GM20000 (cell line): ENCODE measurements around the gene SLC35E2B.
A peak's percentile ranks its signal among the peaks of the same experiment; 100 is the strongest.

Experiments used
- DNase-seq: peaks from one replicate; pipeline ENCODE4 v3.0.0; 2012; ENCODE audit warnings: low spot score
- TF ChIP-seq, protein P1 (sequence below): IDR thresholded peaks from 2 replicates; pipeline ENCODE4 v1.5.1; 2012; ENCODE audit warnings: mild to moderate bottlenecking, control low read depth; ENCODE audit errors: extremely low read depth, missing control alignments

The SLC35E2B gene

DNA sequence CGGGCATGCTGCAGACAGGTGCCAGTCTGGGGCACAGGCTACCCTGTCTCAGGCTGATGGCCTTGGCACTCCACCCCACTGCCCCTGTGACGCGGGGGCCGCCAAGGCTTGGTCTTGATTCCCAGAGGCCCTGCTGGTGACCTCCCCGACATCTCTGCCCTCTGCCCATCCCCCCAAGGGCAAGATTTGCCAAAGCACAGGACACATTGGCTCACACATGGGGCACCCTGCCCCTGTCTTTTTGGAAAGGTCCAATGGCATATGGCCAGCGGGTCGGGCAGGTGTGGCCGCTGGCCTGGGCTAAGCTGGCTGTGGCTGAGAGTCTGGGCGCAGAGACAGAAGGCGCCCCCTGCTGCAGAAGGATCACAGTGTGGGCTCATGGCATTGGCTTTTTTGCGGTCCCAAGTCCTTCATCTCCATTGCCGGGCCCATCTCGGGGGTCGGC, 72.7 kb downstream of the SLC35E2B start:
- no peak for DNase-seq
- TF ChIP-seq, protein P1, sequence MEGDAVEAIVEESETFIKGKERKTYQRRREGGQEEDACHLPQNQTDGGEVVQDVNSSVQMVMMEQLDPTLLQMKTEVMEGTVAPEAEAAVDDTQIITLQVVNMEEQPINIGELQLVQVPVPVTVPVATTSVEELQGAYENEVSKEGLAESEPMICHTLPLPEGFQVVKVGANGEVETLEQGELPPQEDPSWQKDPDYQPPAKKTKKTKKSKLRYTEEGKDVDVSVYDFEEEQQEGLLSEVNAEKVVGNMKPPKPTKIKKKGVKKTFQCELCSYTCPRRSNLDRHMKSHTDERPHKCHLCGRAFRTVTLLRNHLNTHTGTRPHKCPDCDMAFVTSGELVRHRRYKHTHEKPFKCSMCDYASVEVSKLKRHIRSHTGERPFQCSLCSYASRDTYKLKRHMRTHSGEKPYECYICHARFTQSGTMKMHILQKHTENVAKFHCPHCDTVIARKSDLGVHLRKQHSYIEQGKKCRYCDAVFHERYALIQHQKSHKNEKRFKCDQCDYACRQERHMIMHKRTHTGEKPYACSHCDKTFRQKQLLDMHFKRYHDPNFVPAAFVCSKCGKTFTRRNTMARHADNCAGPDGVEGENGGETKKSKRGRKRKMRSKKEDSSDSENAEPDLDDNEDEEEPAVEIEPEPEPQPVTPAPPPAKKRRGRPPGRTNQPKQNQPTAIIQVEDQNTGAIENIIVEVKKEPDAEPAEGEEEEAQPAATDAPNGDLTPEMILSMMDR, result peak; percentile 7

DNA sequence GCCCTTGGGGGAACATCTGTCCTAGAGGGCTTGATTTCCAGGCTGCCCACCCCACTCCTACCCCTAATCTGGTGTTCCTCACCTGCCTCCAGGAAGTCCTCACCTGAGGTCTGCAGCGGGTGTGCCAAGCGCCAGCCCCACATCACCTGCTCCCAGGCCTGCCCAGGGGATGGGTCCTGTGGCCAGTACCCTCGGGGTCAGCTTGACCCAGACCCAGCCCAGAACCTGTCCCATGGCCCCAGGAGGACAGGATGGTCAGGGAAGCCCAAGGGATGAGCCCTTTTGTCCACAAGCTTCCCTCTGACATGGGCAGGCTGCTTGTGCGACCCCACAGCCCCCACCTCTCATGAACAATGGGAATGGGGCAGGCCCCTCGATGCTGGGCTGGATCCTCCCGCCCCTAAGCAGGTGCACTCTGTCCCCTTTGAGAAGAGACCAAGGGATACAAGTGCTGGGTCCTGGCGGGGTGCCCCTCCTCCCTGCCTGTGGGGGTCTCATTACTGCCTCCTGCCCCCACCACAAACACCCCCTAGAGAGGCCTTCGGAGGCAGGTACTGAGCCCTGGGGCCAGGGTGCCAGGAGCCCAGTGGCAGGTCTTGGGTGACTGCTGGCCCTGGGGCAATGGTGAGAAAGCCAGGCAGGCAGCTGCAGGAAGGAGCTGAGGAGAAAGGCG, 74.1 kb downstream of the SLC35E2B start:
- no peak for DNase-seq
- TF ChIP-seq, protein P1, result no peak

DNA sequence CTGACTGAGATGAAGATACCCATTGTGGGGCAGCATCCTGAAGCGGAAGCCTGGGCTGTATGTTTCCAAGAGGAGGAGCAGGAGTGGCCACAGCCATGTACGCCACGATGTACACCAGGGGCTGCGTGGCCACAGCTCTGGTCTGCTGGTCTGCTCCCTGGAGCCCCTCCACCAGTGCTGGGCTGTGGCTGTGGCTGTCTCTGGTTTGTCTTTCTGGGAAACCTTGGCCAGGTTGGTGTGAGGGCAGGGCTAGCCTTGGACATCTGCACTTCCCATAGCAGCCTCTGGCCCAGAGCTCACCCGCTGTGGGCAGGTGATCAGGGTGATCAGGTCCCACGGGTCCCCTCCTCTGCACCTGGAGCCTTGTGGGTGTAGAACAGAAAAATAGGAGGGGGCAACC, 74.7 kb downstream of the SLC35E2B start:
- TF ChIP-seq, protein P1, result no peak

DNA sequence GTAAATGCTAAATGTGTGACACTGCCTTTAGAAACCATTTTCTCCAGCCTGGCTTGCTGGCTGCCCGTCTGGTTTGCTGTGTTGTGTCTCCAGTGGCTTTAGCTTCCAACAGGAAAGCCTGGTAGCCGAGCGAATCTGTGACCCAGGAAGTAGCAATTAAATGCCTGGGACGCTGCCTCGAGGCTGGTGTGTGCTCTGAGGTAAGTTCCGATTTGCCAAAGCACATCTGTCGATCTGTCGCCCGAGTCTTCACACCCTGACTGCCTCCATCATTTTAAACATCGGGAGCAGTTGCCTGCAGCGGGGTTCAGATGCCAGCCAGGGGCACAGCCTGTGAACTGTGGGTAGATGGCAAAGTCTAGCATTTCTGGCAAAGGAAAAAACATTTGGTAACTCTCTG, 75.1 kb downstream of the SLC35E2B start:
- DNase-seq, result no peak
- TF ChIP-seq, protein P1, result no peak

More for the DNA sequence above, 74.7 kb downstream of the SLC35E2B start:
- DNase-seq, result no peak

DNA sequence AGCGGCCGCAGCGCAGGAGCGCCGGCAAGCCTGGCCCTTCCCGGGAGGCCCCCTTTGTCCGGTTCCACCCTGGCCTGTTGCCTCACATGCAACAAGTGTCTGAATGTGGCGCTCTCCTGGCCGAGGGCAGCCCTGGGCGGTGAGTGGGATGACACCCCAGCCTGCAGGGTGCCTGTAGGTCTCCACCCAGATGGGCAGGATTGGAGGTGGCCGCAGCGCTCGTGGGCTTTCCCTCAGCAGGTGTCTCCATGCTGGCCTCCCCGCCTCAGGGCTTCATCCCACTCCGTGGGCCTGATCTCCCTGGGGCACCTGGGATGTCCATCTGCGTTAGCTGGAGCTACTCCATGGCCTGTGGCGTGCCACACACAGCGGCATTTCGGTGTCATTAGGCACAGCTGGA, 75.8 kb downstream of the SLC35E2B start:
- TF ChIP-seq, protein P1, result no peak
- no peak for DNase-seq

DNA sequence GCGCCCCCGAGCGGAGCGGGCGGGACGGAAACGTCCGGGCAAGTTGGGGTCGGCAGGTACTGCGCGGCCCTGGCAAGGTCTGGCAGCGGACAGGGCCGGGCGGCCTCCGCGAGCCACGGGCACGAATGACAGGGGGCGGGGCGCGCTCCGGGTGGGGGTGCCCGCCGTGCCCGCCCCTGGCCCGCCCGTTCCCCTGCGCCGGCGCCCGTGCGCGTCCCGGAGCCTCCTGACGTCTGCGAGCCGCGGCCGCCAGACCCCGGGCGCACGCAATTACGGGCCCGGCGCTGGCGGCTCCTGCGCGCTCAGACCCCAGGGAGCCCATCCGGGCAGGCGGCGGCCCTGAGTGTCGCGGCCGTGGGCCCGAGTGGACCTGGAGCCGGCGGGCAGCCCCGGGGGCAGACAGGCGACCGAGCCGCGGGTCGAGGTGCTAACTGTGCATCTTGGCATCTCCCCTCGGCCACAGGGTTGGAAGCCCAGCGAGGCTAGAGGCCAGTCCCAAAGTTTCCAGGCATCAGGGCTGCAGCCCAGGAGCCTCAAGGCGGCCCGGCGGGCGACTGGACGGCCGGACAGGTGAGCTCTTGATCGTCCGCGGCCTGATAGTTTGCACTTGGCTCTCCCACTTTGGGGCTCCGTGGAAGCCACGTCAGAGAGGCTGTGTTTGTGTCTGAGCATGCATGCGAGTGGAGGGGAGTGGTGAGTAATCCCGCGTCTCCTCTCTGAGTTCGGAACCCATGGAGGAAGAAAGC, 76.4 kb downstream of the SLC35E2B start:
- TF ChIP-seq, protein P1, result no peak
- DNase-seq, result peak; percentile 84

DNA sequence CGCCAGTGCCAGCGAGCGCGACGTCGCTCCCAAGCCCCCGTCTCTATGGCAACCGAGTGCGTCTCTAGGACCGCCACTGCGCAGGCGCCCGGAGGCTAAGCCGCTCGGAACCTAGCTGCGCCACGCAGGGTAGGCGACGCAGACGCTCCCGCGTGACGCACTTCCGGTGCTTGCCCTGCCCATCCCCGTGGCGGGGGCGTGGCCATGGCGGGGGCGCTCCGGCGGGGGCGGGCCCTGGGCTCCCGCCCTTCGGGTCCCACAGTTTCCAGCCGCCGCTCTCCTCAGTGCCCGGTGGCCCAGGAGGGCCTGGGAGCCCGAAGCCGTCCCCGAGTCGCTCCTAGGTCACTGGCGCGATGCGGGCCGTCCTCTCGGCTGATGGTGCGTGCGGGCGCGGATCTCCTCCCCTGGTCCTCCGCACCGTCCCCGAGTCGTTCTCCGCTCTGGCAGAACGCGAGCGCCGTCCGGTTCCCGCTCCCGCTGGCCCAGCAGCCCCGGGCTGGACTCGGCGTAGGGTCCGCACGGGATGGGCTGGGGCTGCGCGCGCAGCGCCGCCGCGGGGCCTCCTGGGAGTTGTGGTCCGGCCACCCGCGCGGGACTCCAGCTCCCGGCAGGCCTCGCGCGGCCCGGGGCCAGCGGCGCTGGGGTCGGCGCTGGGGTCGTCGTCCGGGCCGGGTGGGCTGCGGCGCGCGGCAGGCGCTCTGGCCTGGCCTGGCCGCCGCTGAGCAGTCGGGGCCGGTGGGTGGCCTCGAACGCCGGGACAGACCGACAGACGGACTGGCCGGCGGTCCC, 77.1 kb downstream of the SLC35E2B start, which contains the start of gene MIB2:
Gene MIB2, plus strand, starts transcription at position 245 of the 789 bp plus-strand sequence. CDS start 7,953 bp downstream, outside the sequence.
- peak; percentile 100 for DNase-seq
- TF ChIP-seq, protein P1, result no peak
